Measurements from ENCODE around the gene ABCA4. TPM values are rescaled to one million over a fixed set of nuclear protein-coding genes. Genes with fewer than 3 reads are reported as not detected.

Gene ABCA4
- total and polyA plus RNA-seq, 2 donors (not counting 3 experiments of a cell fraction or from before 2014, with no cell fraction given) = 2.3 to 4.9 TPM

DNA sequence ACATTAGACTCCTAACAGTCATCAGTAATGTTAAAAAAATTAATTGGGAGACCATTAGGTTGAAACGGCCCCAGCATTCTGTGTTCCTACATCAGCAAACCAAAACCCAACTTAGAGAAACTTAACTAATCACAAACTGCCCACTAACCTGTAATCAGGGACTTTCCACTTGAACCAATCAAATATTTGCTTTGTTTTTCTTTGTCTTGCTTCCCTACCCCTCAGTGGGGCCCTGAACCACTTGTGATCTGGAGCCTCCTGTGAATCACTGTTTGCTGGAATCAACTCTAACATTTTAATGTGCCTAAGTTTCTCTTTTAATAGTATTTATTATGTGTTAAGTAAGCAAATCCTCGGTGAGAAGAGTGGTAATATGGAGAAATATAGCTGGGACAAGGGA is 64.0 kb downstream of the ABCA4 start:
- ChIA-PET CTCF (interaction anchor here (1.4 to 1.6 kb wide), 2 partner anchors 9 to 18 kb away, joined by 5 to 11 read pairs; no protein-coding TSS in a partner anchor), POLR2A (no interaction called here)
- FAIRE-seq (no peak), DNase-seq (ENCODE audit: low read depth, low spot score) (no peak)
- H3K4me1 ChIP-seq (ENCODE audit: control insufficient read depth, extremely low read depth, insufficient read depth, low read length) = peaks cover 17% of the 10 kb centered on the region
- no peaks in the 10 kb centered on the region for H3K9me1 ChIP-seq (replicated peaks; ENCODE audit: control insufficient read depth, extremely low read depth, insufficient read depth, low read length)
- H3K36me3 ChIP-seq (ENCODE audit: control insufficient read depth in 2 of 2, extremely low read depth in 1 of 2, insufficient read depth in 2 of 2, low read length in 2 of 2) = no peaks in the 10 kb centered on the region
- H3K4me3 ChIP-seq (replicated peaks in 1 of 3; ENCODE audit: insufficient read depth in 1 of 3, low read depth in 1 of 3, low read length in 3 of 3) = no peak overlapping the region
- H3K79me2 ChIP-seq (ENCODE audit: control insufficient read depth, insufficient read depth, low read length) = no peaks in the 10 kb centered on the region
- H3K27ac ChIP-seq (ENCODE audit: insufficient read depth, low read depth, low read length) = no peak overlapping the region
- intact Hi-C loops (cut with micrococcal nuclease) (no loop called here), dilution Hi-C loops (cut with MboI; ENCODE audit: extremely low pct_ligation_motif_present, low sequenced_read_pairs) (no loop called here)
- TF ChIP-seq FOS (IDR thresholded peaks at IDR 0.05; ENCODE audit: borderline replicate concordance, insufficient read depth, low read length) (no peak), GATA2 (IDR thresholded peaks at IDR 0.05; ENCODE audit: insufficient read depth, insufficient read length, low read depth, low read length) (no peak), MYC (IDR thresholded peaks at IDR 0.05; ENCODE audit: low read depth, low read length) (no peak), POLR2A (IDR thresholded peaks at IDR 0.05; ENCODE audit: low read depth, low read length) (no peak), POLR2AphosphoS5 (IDR thresholded peaks at IDR 0.05; ENCODE audit: insufficient read depth, low read depth, low read length) (no peak), EZH2 (IDR thresholded peaks at IDR 0.05; ENCODE audit: borderline replicate concordance, low read depth, low read length, severe bottlenecking) (no peak), JUN (IDR thresholded peaks at IDR 0.05; ENCODE audit: borderline replicate concordance, insufficient read depth, insufficient read length, low read depth) (no peak)
- TF ChIP-seq, protein P1, sequence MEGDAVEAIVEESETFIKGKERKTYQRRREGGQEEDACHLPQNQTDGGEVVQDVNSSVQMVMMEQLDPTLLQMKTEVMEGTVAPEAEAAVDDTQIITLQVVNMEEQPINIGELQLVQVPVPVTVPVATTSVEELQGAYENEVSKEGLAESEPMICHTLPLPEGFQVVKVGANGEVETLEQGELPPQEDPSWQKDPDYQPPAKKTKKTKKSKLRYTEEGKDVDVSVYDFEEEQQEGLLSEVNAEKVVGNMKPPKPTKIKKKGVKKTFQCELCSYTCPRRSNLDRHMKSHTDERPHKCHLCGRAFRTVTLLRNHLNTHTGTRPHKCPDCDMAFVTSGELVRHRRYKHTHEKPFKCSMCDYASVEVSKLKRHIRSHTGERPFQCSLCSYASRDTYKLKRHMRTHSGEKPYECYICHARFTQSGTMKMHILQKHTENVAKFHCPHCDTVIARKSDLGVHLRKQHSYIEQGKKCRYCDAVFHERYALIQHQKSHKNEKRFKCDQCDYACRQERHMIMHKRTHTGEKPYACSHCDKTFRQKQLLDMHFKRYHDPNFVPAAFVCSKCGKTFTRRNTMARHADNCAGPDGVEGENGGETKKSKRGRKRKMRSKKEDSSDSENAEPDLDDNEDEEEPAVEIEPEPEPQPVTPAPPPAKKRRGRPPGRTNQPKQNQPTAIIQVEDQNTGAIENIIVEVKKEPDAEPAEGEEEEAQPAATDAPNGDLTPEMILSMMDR (IDR thresholded peaks at IDR 0.05; ENCODE audit: extremely low read depth in 1 of 2, insufficient read depth in 1 of 2, low read depth in 1 of 2, low read length in 2 of 2) = no peak
- TF ChIP-seq, protein P2, sequence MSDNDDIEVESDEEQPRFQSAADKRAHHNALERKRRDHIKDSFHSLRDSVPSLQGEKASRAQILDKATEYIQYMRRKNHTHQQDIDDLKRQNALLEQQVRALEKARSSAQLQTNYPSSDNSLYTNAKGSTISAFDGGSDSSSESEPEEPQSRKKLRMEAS (IDR thresholded peaks at IDR 0.05; ENCODE audit: insufficient read depth, insufficient read length) = no peak
- H3K9ac ChIP-seq (replicated peaks; ENCODE audit: extremely low read depth, insufficient read depth, low read length) = no peak overlapping the region
- H2AFZ ChIP-seq (ENCODE audit: low read depth, low read length) = no peak overlapping the region
- H3K9me3 ChIP-seq (replicated peaks; ENCODE audit: control insufficient read depth, insufficient read depth, low read length) = no peaks in the 10 kb centered on the region
- no peaks in the 10 kb centered on the region for H3K27me3 ChIP-seq (ENCODE audit: control insufficient read depth in 2 of 2, insufficient read depth in 2 of 2, low read length in 2 of 2)
- no peaks in the 10 kb centered on the region for H4K20me1 ChIP-seq (replicated peaks; ENCODE audit: control insufficient read depth, extremely low read depth, insufficient read depth, low read length)
- no peak overlapping the region for H3K4me2 ChIP-seq (ENCODE audit: insufficient read depth, low read length)
- BruUV-seq (replicated peaks) = no TSS peak

Measured in endothelial cell of umbilical vein (primary cell).